HepG2 (cell line): ENCODE measurements around the gene UBE2C. TPM values are rescaled to one million over a fixed set of nuclear protein-coding genes. Genes with fewer than 3 reads are reported as not detected.

Experiments used
- ATAC-seq: fragments of 200-7000 bp; cut with Tn5 transposase; 3 replicates; pipeline ENCODE4 v1.9.1; 2020; ENCODE audit warnings: mild to moderate bottlenecking, moderate library complexity
- BruUV-seq: library from RNA; stranded (reverse); fragments of 400-500 nt; replicated peaks from 2 replicates; lab custom pipeline; 2021; lab: Mats Ljungman, UMichigan
- CTCF ChIA-PET: fragments of 300-600 bp; formaldehyde crosslinking; extraction: SDS; loops from one replicate; lab custom pipeline; 2021; ENCODE audit warnings: low total read pairs, inconsistent platforms, low intra/inter-chr PET ratio; lab: Yijun Ruan, JAX
- POLR2A ChIA-PET: fragments of 350-600 bp; sonication (Branson Sonifier 250); formaldehyde crosslinking; loops from one replicate; lab custom pipeline; 2020; ENCODE audit warnings: antibody characterized with exemption, inconsistent platforms; lab: Yijun Ruan, JAX
- DNase-seq: peaks from one replicate; pipeline ENCODE4 v3.0.0-alpha.2; 2015; ENCODE audit warnings: low spot score
- FAIRE-seq: peaks from 3 replicates; lab custom pipeline; 2011; peaks lifted over from hg19 to GRCh38; lab: Jason Lieb, UNC
- H2AFZ ChIP-seq: one replicate; pipeline ENCODE4 v1.6.1; 2011; ENCODE audit warnings: low read length, inconsistent platforms
- H3K27ac ChIP-seq: fragments of 300-600 bp; 3 replicates; pipeline ENCODE4 v1.8.0; 2011; ENCODE audit warnings: mixed run types, mild to moderate bottlenecking, mixed read lengths, low read length, inconsistent platforms; ENCODE audit not compliant: insufficient read depth; ENCODE audit errors: extremely low read length
- H3K27me3 ChIP-seq, 2 experiments: fragments of 200-600 bp in 1 of 2; 2 replicates in 1 of 2; 3 replicates in 1 of 2; pipeline versions ENCODE4 v1.6.0 to v1.8.0; 2011; ENCODE audit warnings: low read length in 2 of 2, mild to moderate bottlenecking in 2 of 2, moderate library complexity in 2 of 2, inconsistent platforms in 1 of 2; ENCODE audit not compliant: insufficient read depth in 2 of 2, control insufficient read depth in 1 of 2
- H3K36me3 ChIP-seq, 2 experiments: fragments of 200-600 bp in 1 of 2; replicated peaks in 1 of 2; 2 replicates in 1 of 2; 3 replicates in 1 of 2; pipeline versions ENCODE4 v1.5.1 to v1.8.0; 2011; ENCODE audit warnings: low read length in 2 of 2, inconsistent platforms in 1 of 2; ENCODE audit not compliant: insufficient read depth in 2 of 2, control insufficient read depth in 1 of 2
- H3K4me1 ChIP-seq: 2 replicates; pipeline ENCODE4 v1.5.1; 2012; ENCODE audit warnings: low read length, inconsistent platforms; ENCODE audit not compliant: insufficient read depth
- H3K4me2 ChIP-seq: 2 replicates; pipeline ENCODE4 v1.6.0; 2011; ENCODE audit warnings: low read depth, low read length, inconsistent platforms
- H3K4me3 ChIP-seq, 3 experiments: fragments of 200-600 bp in 1 of 3; sonication (generic), shearing (Covaris generic) in 1 of 3; replicated peaks in 1 of 3; 2 replicates each; pipeline ENCODE4 v1.5.1; 2011 to 2016; ENCODE audit warnings: low read length in 3 of 3, inconsistent platforms in 2 of 3, low read depth in 2 of 3, mild to moderate bottlenecking in 2 of 3, control low read depth in 1 of 3, mixed read lengths in 1 of 3; ENCODE audit not compliant: insufficient read depth in 1 of 3
- H3K79me2 ChIP-seq: one replicate; pipeline ENCODE4 v1.6.1; 2011; ENCODE audit warnings: low read length, inconsistent platforms; ENCODE audit not compliant: insufficient read depth
- H3K9ac ChIP-seq: 2 replicates; pipeline ENCODE4 v1.6.0; 2011; ENCODE audit warnings: mild to moderate bottlenecking, low read depth, low read length, inconsistent platforms; ENCODE audit not compliant: insufficient read depth
- H3K9me3 ChIP-seq: 2 replicates; pipeline ENCODE4 v1.5.1; 2012; ENCODE audit warnings: mild to moderate bottlenecking, low read length
- H4K20me1 ChIP-seq: 2 replicates; pipeline ENCODE4 v1.6.0; 2011; ENCODE audit warnings: inconsistent platforms, mild to moderate bottlenecking, low read length, moderate library complexity; ENCODE audit not compliant: insufficient read depth
- GMEB1 ChIP-seq: sonication (generic); formaldehyde crosslinking; IDR thresholded peaks from 2 replicates; pipeline ENCODE4 v1.5.1; 2020; ENCODE audit warnings: missing genetic modification reagents, mild to moderate bottlenecking, borderline replicate concordance
- JUN ChIP-seq: sonication (generic); formaldehyde crosslinking; IDR thresholded peaks from 2 replicates; pipeline ENCODE4 v1.4.0; 2020; ENCODE audit warnings: mild to moderate bottlenecking, missing genetic modification reagents
- PREB ChIP-seq: sonication (generic); formaldehyde crosslinking; IDR thresholded peaks from 2 replicates; pipeline ENCODE4 v1.4.0; 2020; ENCODE audit warnings: missing genetic modification reagents
- RXRB ChIP-seq: IDR thresholded peaks from 2 replicates; pipeline ENCODE4 v1.6.1; 2016; ENCODE audit warnings: borderline replicate concordance, missing genetic modification reagents, missing compliant biosample characterization
- ZBTB26 ChIP-seq: IDR thresholded peaks from 2 replicates; pipeline ENCODE4 v1.6.1; 2016; ENCODE audit warnings: missing compliant biosample characterization, missing genetic modification reagents, borderline replicate concordance
- ZFP36 ChIP-seq: fragments of 150-350 bp; IDR thresholded peaks from 2 replicates; pipeline ENCODE4 v1.6.1; 2018; ENCODE audit warnings: borderline replicate concordance, low read length, low read depth; ENCODE audit not compliant: partially characterized antibody
- ZFX ChIP-seq: sonication (generic); formaldehyde crosslinking; IDR thresholded peaks from 2 replicates; pipeline ENCODE4 v1.4.0; 2020; ENCODE audit warnings: mild to moderate bottlenecking, low read depth, missing genetic modification reagents, moderate library complexity
- ZMAT3 ChIP-seq: sonication (generic); formaldehyde crosslinking; conservative IDR thresholded peaks from 2 replicates; pipeline ENCODE4 v1.7.0; 2021; ENCODE audit warnings: missing genetic modification reagents
- ZNF333 ChIP-seq: sonication (generic); formaldehyde crosslinking; IDR thresholded peaks from 2 replicates; pipeline ENCODE4 v1.4.0; 2020; ENCODE audit warnings: mild to moderate bottlenecking, missing genetic modification reagents, borderline replicate concordance
- ZNF576 ChIP-seq: sonication (generic); formaldehyde crosslinking; IDR thresholded peaks from 2 replicates; pipeline ENCODE4 v1.4.0; 2020; ENCODE audit warnings: mild to moderate bottlenecking, missing genetic modification reagents
- WGBS: methylation state at CpG from one replicate; pipeline ENCODE4 v1.1.6; 2017; ENCODE audit warnings: low lambda C conversion rate; 5-methylcytosine and 5-hydroxymethylcytosine counted together
- in situ Hi-C: cut with HindIII; loops from 2 replicates; pipeline ENCODE4 v1.10.0; 2017; ENCODE audit warnings: low pct_unique_long_range_greater_than_20kb; ENCODE audit not compliant: extremely low pct_ligation_motif_present
- intact Hi-C: fragments of 100-400 bp; cut with micrococcal nuclease; formaldehyde crosslinking; loops from one replicate; pipeline ENCODE4 v1.10.0; 2022; ENCODE audit not compliant: unreplicated experiment
- polyA plus RNA-seq, 8 experiments: library from polyadenylated mRNA; depleted of rRNA in 3 of 8; stranded (reverse) in 7 of 8; unstranded in 1 of 8; fragments of >200 nt; fragmentation: Illumina TruSeq in 4 of 8; extraction: Trizol in 4 of 8; gene quantifications; 2 replicates each; pipeline versions ENCODE4 v1.2.1 to v1.2.3, GENCODE V29; 2011 to 2016; ENCODE audit warnings: low read depth in 4 of 8, missing spikeins in 1 of 8, mixed read lengths in 1 of 8; ENCODE audit not compliant: insufficient read depth in 1 of 8
- total RNA-seq, 5 experiments: library from RNA; depleted of rRNA; stranded (reverse); fragments of >200 nt; fragmentation: Illumina TruSeq; extraction: Trizol; gene quantifications; 2 replicates each; pipeline ENCODE4 v1.2.3, GENCODE V29; 2016; ENCODE audit warnings: low read depth in 1 of 5
- TF ChIP-seq, protein P1 (sequence below): sonication (generic); formaldehyde crosslinking; IDR thresholded peaks from 2 replicates; pipeline ENCODE4 v1.4.0; 2020; ENCODE audit warnings: mild to moderate bottlenecking, missing genetic modification reagents
- TF ChIP-seq, protein P2 (sequence below): sonication (generic); formaldehyde crosslinking; IDR thresholded peaks from 2 replicates; pipeline ENCODE4 v1.4.0; 2020; ENCODE audit warnings: missing genetic modification reagents

Gene UBE2C
- total and polyA plus RNA-seq, 2 of the 13 experiments (the other 11 are each of a cell fraction or from before 2014, with no cell fraction given): 100 to 123 TPM

DNA sequence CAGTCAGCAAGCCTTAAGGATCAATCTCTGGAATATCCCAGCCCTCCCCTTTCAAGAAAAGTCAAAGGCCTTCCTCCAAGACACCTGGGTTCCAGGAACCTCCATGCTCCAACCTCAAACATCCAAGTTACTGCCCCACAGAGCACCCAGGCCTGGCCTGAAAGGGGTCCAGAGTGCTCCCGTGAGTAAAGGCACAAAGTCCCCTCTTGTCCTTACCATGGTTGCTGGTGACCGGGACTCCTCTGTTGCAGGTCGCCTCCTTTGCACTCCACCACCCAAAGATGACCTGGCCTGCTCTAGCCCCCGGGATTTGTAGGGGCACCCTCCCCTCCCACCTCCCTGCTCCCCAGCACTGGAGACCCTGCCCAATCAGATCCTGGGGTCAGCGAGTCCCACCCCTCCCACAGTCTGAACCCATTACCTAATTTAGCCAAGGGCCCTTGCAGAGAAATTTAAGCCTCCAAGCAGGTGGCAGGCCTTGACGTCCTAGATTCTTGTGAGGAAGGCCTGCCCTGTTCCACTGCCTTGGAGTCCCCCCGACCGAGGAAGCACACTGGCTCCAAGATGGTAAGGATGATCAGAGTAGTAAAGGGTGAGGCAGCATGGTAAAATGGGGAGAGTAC is 14.7 kb downstream of the UBE2C start, which contains the start of gene TNNC2 (continued):
- TF ChIP-seq JUN (CRISPR knock-in tag) (no peak), GMEB1 (CRISPR knock-in tag) (no peak), ZFX (peak; percentile 54; the same call in 1 of the 2 replicates), RXRB (no peak), ZMAT3 (CRISPR knock-in tag) (no peak), ZNF576 (CRISPR knock-in tag) (no peak), ZBTB26 (CRISPR knock-in tag) (0 out of 2 replicates have a peak, but pooled peaks have one; percentile 13), ZFP36 (no peak)

DNA sequence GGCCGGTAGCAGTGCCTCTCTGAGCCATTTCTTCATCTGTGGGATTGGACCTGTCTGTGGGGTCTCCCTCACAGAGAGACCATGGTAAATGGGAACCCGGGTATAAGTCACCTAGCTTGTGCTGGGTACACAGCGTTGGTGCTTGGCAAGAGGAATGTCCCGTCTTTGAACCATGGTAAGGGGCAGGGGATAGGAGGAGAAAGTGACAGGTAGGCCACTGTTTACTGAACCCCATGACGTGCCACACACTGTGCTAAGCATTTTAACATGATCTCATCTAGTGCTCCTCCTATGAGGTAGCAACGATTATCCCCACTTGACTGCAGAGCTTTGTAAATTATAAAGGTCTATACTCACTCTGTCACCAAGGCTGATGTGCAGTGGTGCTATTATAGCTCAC is 15.3 kb downstream of the UBE2C start:
- 51% methylated on average over 6 of the region's 6 CpGs for WGBS
- Histone ChIP-seq H3K4me2 (peak overlapping the region; percentile 77; the same call in 1 of the 2 replicates), H3K9ac (no peak overlapping the region), H3K9me3 (no peaks in the 10 kb centered on the region), H3K27ac (no peak overlapping the region), H3K4me1 (peaks cover 81% of the 10 kb centered on the region), H3K4me3 (no peak overlapping the region), H4K20me1 (no peaks in the 10 kb centered on the region), H3K36me3 (no peaks in the 10 kb centered on the region), H3K27me3 (no peaks in the 10 kb centered on the region), H2AFZ (no peak overlapping the region), H3K79me2 (no peaks in the 10 kb centered on the region)
- BruUV-seq: no TSS peak
- intact Hi-C loops: no loop called here
- DNase-seq (no peak), FAIRE-seq (no peak), ATAC-seq (no peak)
- CTCF ChIA-PET: no interaction called here
- in situ Hi-C loops: loop anchor here (5.0 kb wide), 1 partner anchor 120 kb away; no protein-coding TSS in a partner anchor
- POLR2A ChIA-PET: interaction anchor here (0.7 to 1.5 kb wide), 5 partner anchors 14 to 107 kb away, joined by 3 to 9 read pairs (median 3); partner anchors contain the start of genes CTSA, DNTTIP1, NEURL2 and PCIF1
- TF ChIP-seq ZNF333 (no peak), PREB (CRISPR knock-in tag) (no peak)
- TF ChIP-seq, protein P1, sequence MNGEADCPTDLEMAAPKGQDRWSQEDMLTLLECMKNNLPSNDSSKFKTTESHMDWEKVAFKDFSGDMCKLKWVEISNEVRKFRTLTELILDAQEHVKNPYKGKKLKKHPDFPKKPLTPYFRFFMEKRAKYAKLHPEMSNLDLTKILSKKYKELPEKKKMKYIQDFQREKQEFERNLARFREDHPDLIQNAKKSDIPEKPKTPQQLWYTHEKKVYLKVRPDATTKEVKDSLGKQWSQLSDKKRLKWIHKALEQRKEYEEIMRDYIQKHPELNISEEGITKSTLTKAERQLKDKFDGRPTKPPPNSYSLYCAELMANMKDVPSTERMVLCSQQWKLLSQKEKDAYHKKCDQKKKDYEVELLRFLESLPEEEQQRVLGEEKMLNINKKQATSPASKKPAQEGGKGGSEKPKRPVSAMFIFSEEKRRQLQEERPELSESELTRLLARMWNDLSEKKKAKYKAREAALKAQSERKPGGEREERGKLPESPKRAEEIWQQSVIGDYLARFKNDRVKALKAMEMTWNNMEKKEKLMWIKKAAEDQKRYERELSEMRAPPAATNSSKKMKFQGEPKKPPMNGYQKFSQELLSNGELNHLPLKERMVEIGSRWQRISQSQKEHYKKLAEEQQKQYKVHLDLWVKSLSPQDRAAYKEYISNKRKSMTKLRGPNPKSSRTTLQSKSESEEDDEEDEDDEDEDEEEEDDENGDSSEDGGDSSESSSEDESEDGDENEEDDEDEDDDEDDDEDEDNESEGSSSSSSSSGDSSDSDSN (CRISPR knock-in tag): no peak
- TF ChIP-seq, protein P2, sequence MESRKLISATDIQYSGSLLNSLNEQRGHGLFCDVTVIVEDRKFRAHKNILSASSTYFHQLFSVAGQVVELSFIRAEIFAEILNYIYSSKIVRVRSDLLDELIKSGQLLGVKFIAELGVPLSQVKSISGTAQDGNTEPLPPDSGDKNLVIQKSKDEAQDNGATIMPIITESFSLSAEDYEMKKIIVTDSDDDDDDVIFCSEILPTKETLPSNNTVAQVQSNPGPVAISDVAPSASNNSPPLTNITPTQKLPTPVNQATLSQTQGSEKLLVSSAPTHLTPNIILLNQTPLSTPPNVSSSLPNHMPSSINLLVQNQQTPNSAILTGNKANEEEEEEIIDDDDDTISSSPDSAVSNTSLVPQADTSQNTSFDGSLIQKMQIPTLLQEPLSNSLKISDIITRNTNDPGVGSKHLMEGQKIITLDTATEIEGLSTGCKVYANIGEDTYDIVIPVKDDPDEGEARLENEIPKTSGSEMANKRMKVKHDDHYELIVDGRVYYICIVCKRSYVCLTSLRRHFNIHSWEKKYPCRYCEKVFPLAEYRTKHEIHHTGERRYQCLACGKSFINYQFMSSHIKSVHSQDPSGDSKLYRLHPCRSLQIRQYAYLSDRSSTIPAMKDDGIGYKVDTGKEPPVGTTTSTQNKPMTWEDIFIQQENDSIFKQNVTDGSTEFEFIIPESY: no peak
